GM12878 (cell line): ENCODE data around the gene SMPD4. TPM values are rescaled to one million over a fixed set of nuclear protein-coding genes. Genes with fewer than 3 reads are reported as not detected.
A peak's percentile ranks its signal among the peaks of the same experiment; 100 is the strongest.
"Not testable (repeated sequence)": the region's sequence is repeated elsewhere in the genome, so short reads cannot be mapped to it uniquely, and the experiment has no call there.

ENCODE experiments used
- ATAC-seq: fragments of 200-7000 bp; cut with Tn5 transposase; 3 replicates; pipeline ENCODE4 v1.9.1; 2020; ENCODE audit warnings: mild to moderate bottlenecking, moderate library complexity
- BruUV-seq: library from RNA; stranded (reverse); fragments of 400-500 nt; replicated peaks from 2 replicates; lab custom pipeline; 2021; lab: Mats Ljungman, UMichigan
- CTCF ChIA-PET: fragments of 300-600 bp; sonication (Branson Sonifier 250); formaldehyde crosslinking; extraction: SDS; loops from one replicate; lab custom pipeline; 2021; ENCODE audit warnings: inconsistent platforms; lab: Yijun Ruan, JAX
- POLR2A ChIA-PET: fragments of 350-600 bp; formaldehyde crosslinking; extraction: SDS; loops from one replicate; lab custom pipeline; 2021; ENCODE audit warnings: inconsistent platforms; lab: Charles Lee
- RAD21 ChIA-PET: fragments of 300-600 bp; sonication (Branson Sonifier 250); formaldehyde crosslinking; loops from one replicate; lab custom pipeline; 2023; ENCODE audit warnings: antibody characterized with exemption; ENCODE audit not compliant: unreplicated experiment; lab: Charles Lee
- SMC1A ChIA-PET: fragments of 300-600 bp; sonication (Branson Sonifier 250); formaldehyde crosslinking; loops from one replicate; lab custom pipeline; 2023; ENCODE audit not compliant: unreplicated experiment, uncharacterized antibody; lab: Charles Lee
- DNase-seq: peaks from one replicate; pipeline ENCODE4 v3.0.0-alpha.2; 2011; ENCODE audit warnings: low read depth, low spot score
- FAIRE-seq: peaks from 3 replicates; lab custom pipeline; 2011; peaks lifted over from hg19 to GRCh38; lab: Jason Lieb, UNC
- H2AFZ ChIP-seq: 2 replicates; pipeline ENCODE4 v1.6.0; 2011; ENCODE audit warnings: low read depth, low read length, control low read depth; ENCODE audit not compliant: control insufficient read depth
- H3K27ac ChIP-seq: 2 replicates; pipeline ENCODE4 v1.5.1; 2011; ENCODE audit warnings: control low read depth; ENCODE audit not compliant: control insufficient read depth, insufficient read depth
- H3K27me3 ChIP-seq, 2 experiments: replicated peaks in 1 of 2; 2 replicates each; pipeline versions ENCODE4 v1.6.0 to v1.6.1; 2011; ENCODE audit warnings: low read length in 1 of 2; ENCODE audit not compliant: control insufficient read depth in 2 of 2, insufficient read depth in 2 of 2
- H3K36me3 ChIP-seq, 2 experiments: 2 replicates each; pipeline ENCODE4 v1.5.1; 2011; ENCODE audit warnings: low read length in 1 of 2; ENCODE audit not compliant: control insufficient read depth in 2 of 2, insufficient read depth in 2 of 2
- H3K4me1 ChIP-seq: 2 replicates; pipeline ENCODE4 v1.6.1; 2011; ENCODE audit warnings: mild to moderate bottlenecking, low read length, moderate library complexity, mixed read lengths; ENCODE audit not compliant: control insufficient read depth, insufficient read depth
- H3K4me2 ChIP-seq: 2 replicates; pipeline ENCODE4 v1.6.0; 2011; ENCODE audit warnings: control low read depth; ENCODE audit not compliant: control insufficient read depth, insufficient read depth
- H3K4me3 ChIP-seq: fragments of 200-600 bp; sonication (generic); 2 replicates; pipeline ENCODE4 v1.5.1; 2016
- H3K79me2 ChIP-seq: 2 replicates; pipeline ENCODE4 v1.6.0; 2011; ENCODE audit warnings: low read length; ENCODE audit not compliant: control insufficient read depth, insufficient read depth
- H3K9ac ChIP-seq: 2 replicates; pipeline ENCODE4 v1.8.0; 2011; ENCODE audit warnings: low read length, control low read depth, mixed read lengths; ENCODE audit not compliant: control insufficient read depth, insufficient read depth
- H3K9me3 ChIP-seq: replicated peaks from 3 replicates; pipeline ENCODE4 v1.5.1; 2011; ENCODE audit warnings: mild to moderate bottlenecking, low read length; ENCODE audit not compliant: control insufficient read depth, insufficient read depth
- H4K20me1 ChIP-seq: 2 replicates; pipeline ENCODE4 v1.6.0; 2011; ENCODE audit not compliant: control insufficient read depth, insufficient read depth
- CBFB ChIP-seq: IDR thresholded peaks from 2 replicates; pipeline ENCODE4 v1.6.1; 2016; ENCODE audit warnings: antibody characterized with exemption, low read depth
- CREB1 ChIP-seq: IDR thresholded peaks from 2 replicates; pipeline ENCODE4 v1.6.1; 2012; ENCODE audit warnings: low read depth, mild to moderate bottlenecking, inconsistent platforms
- CREM ChIP-seq: IDR thresholded peaks from 2 replicates; pipeline ENCODE4 v1.6.1; 2014; ENCODE audit warnings: antibody characterized with exemption, low read depth
- EGR1 ChIP-seq, 2 experiments: IDR thresholded peaks; 1 replicate in 1 of 2; 2 replicates in 1 of 2; pipeline ENCODE4 v1.6.1; 2011 to 2012; ENCODE audit warnings: low read depth in 2 of 2, low read length in 2 of 2, borderline replicate concordance in 1 of 2, mild to moderate bottlenecking in 1 of 2, moderate library complexity in 1 of 2
- NR2F1 ChIP-seq: fragments of 450-650 bp; conservative IDR thresholded peaks from 2 replicates; pipeline ENCODE4 v1.6.1; 2017; ENCODE audit warnings: mild to moderate bottlenecking
- RAD21 ChIP-seq: IDR thresholded peaks from 2 replicates; pipeline ENCODE4 v1.6.1; 2011; ENCODE audit warnings: mild to moderate bottlenecking, low read depth, low read length, moderate library complexity; ENCODE audit not compliant: insufficient read depth
- RB1 ChIP-seq: fragments of 450-650 bp; formaldehyde crosslinking; IDR thresholded peaks from 2 replicates; pipeline ENCODE4 v1.6.1; 2017; ENCODE audit warnings: mild to moderate bottlenecking, borderline replicate concordance
- SMARCA5 ChIP-seq: fragments of 450-650 bp; IDR thresholded peaks from 2 replicates; pipeline ENCODE4 v1.6.1; 2017; ENCODE audit warnings: mild to moderate bottlenecking
- SMC3 ChIP-seq: IDR thresholded peaks from 2 replicates; pipeline ENCODE4 v1.6.1; 2011; ENCODE audit warnings: low read length, improper control_type of control experiment, borderline replicate concordance
- YY1 ChIP-seq: IDR thresholded peaks from 2 replicates; pipeline ENCODE4 v1.6.1; 2011; ENCODE audit warnings: low read depth, mild to moderate bottlenecking, low read length
- WGBS: methylation state at CpG from one replicate; pipeline ENCODE4 v1.1.6; 2016; ENCODE audit warnings: low lambda C conversion rate; ENCODE audit not compliant: insufficient replicate concordance, insufficient coverage; ENCODE audit errors: missing lambda C conversion rate; 5-methylcytosine and 5-hydroxymethylcytosine counted together
- in situ Hi-C: fragments of 300-500 bp; cut with MboI; formaldehyde crosslinking; loops from 9 replicates; pipeline ENCODE4 v1.14.3; 2018; ENCODE audit warnings: mixed read lengths
- intact Hi-C: fragments of 100-400 bp; cut with micrococcal nuclease; formaldehyde crosslinking; loops from one replicate; pipeline ENCODE4 v1.14.2; 2022; ENCODE audit not compliant: unreplicated experiment
- polyA plus RNA-seq, 11 experiments: library from polyadenylated mRNA; depleted of rRNA in 4 of 11; unstranded in 6 of 11; stranded (reverse) in 5 of 11; fragments of >200 nt; fragmentation: Nextera tagmentation in 4 of 11; fragmentation: Illumina TruSeq in 1 of 11; extraction: Ambion mirVana in 4 of 11; extraction: Trizol in 1 of 11; gene quantifications; 1 replicate in 1 of 11; 2 replicates in 10 of 11; pipeline versions ENCODE4 v1.2.1 to v1.2.3, GENCODE V29; 2011 to 2016; ENCODE audit warnings: inconsistent platforms in 2 of 11, missing spikeins in 2 of 11, low read depth in 1 of 11
- total RNA-seq, 4 experiments: library from RNA; depleted of rRNA in 3 of 4; stranded (reverse); fragments of >200 nt in 3 of 4; fragmentation: Illumina TruSeq in 1 of 4; extraction: Trizol in 1 of 4; gene quantifications; 2 replicates each; pipeline versions ENCODE4 v1.2.1 to v1.2.3, GENCODE V29; 2013 to 2021

SMPD4 gene
- total and polyA plus RNA-seq, 10 of the 15 experiments (the other 5 are each of a cell fraction or from before 2014, with no cell fraction given) = 5.0 to 82.0 (median 45.7) TPM

DNA sequence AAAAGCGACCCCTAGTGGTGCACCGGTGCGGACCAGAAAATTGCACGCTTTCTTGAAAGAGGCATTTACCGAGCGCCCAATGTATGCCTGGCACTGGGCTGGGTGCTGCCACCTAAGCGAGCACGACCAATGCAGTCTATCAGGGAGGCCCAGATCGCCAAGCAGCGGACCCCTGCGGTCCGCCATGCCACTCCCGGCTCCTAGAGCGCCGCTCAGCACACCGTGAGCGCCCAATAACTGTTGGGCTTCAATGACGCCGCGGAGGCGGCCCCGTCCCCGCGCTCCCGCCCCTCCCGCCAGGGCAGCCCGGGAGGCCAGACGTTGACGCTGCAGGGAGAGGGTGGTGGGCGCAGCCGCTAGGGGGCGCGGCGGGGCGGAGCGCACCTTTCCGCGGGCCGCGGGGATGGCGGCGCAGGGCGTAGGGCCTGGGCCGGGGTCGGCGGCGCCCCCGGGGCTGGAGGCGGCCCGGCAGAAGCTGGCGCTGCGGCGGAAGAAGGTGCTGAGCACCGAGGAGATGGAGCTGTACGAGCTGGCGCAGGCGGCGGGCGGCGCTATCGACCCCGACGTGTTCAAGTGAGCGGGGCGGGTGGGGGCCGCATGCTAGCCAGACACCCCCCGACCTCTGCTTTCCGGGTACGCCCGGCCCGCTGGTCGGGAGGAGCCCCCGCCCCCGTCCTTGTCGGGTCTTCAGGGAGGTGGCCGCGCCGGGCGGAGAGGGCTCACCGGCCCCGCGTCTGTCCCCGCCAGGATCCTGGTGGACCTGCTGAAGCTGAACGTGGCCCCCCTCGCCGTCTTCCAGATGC, 679 bp upstream of the SMPD4 start, which contains the start of gene MZT2B (continued):
- peak; percentile 91 for TF ChIP-seq YY1
- peak; percentile 49 for TF ChIP-seq RAD21
- TF ChIP-seq CREM = peak; percentile 53
- 0 out of 2 replicates have a peak, but pooled peaks have one; percentile 36 for TF ChIP-seq CBFB
- TF ChIP-seq SMARCA5 = peak; percentile 99
- TF ChIP-seq EGR1 (IDR thresholded peaks at IDR 0.05; ENCODE audit: borderline replicate concordance in 1 of 2, low read depth in 2 of 2, low read length in 2 of 2) = peak in 1 of 2 experiments; percentile 70; a peak in 2 of 3 replicates
- TF ChIP-seq CREB1 = peak; percentile 64; the same call in 1 of the 2 replicates
- peak; percentile 77; the same call in 1 of the 2 replicates for TF ChIP-seq RB1
- peak; percentile 54; the same call in 1 of the 2 replicates for TF ChIP-seq NR2F1
- TF ChIP-seq SMC3 = peak; percentile 39; the same call in 1 of the 2 replicates

DNA sequence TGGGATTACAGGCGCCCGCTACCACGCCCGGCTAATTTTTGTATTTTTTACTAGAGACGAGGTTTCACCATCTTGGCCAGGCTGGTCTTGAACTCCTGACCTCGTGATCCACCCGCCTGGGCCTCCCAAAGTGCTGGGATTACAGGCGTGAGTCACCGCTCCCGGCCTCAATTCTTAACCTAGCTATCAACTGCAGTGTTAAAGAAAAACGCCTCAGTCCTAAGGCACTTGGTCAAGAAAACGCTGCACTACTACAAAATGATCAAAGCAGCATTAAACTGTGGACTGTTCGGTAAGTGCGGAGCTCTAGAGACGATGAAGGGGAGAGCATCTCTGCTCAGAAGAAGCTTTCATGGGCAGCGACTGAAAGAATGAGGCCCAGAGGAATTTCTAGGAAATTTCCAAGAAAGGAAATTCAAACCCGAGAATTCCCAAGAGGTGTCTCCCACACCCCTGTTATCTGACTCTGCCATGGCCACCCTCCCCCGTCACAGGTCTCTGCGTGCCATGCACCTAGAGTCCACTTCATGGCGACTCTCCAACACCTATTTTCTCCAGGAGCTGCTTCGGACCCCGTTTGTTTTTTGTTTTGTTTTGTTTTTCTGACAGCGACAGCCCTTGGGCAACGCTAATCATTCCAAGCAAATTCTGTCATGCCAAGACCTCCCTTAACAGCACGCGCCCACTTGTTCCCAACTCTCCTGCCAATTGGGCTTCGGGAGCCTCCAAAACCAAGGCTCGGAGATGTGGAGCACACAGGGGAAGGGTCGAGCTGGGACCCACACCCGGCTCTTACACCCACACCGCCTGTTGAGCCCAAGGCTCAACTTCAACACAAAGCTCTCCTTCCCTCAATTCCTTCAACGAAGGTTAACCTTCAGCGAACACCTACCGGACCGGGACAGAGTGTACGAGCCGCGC, 738 bp downstream of the SMPD4 start:
- H3K79me2 ChIP-seq = peaks cover 59% of the 10 kb centered on the region
- H3K4me1 ChIP-seq, H3K36me3 ChIP-seq, H3K27me3 ChIP-seq, ATAC-seq, intact Hi-C loops, H4K20me1 ChIP-seq, DNase-seq, H3K9me3 ChIP-seq: not testable (repeated sequence)
- WGBS = 10% methylated on average over 38 of the region's 38 CpGs
- H3K4me2 ChIP-seq = peak overlapping the region; percentile 89
- POLR2A ChIA-PET = interaction anchor here (0.6 to 2.0 kb wide), 5 partner anchors 153 to 196 kb away, joined by 3 to 6 read pairs (median 4); a partner anchor contains a TSS
- H2AFZ ChIP-seq = peak overlapping the region; percentile 71
- TSS peak; percentile 71 for BruUV-seq
- peak overlapping the region; percentile 80 for H3K27ac ChIP-seq
- RAD21 ChIA-PET = interaction anchor here (0.8 to 1.5 kb wide), 4 partner anchors 23 to 192 kb away, joined by 3 to 5 read pairs (median 4); a partner anchor contains a TSS
- CTCF ChIA-PET = interaction anchor here (0.7 to 3.4 kb wide), 7 partner anchors 23 to 192 kb away, joined by 3 to 12 read pairs (median 4); partner anchors contain the start of gene IMP4
- H3K9ac ChIP-seq = peak overlapping the region; percentile 85
- peak overlapping the region; percentile 75 for H3K4me3 ChIP-seq
- SMC1A ChIA-PET = interaction anchor here (0.6 to 1.0 kb wide), 2 partner anchors 23 to 37 kb away, joined by 3 to 4 read pairs; no protein-coding TSS in a partner anchor
- FAIRE-seq = peak; percentile 27
- in situ Hi-C loops = loop anchor here (5.0 kb wide), 1 partner anchor 157 kb away; no protein-coding TSS in a partner anchor
